Fibroblast of lung (primary cell): ENCODE measurements around the gene WFDC2.

ENCODE experiments used
- EZH2 ChIP-seq: IDR thresholded peaks from 2 replicates; pipeline ENCODE4 v1.5.1; 2012; ENCODE audit warnings: low read length, control low read depth, mild to moderate bottlenecking; ENCODE audit errors: missing control alignments
- TF ChIP-seq, protein P1 (sequence below), 2 donors: IDR thresholded peaks in 1 of 2; conservative IDR thresholded peaks in 1 of 2; 1 replicate in 1 of 2; 2 replicates in 1 of 2; pipeline ENCODE4 v1.5.1; 2011 to 2012; ENCODE audit warnings: low read length in 2 of 2, control low read depth in 1 of 2, inconsistent platforms in 1 of 2, low read depth in 1 of 2, mild to moderate bottlenecking in 1 of 2

- TF ChIP-seq, protein P1, sequence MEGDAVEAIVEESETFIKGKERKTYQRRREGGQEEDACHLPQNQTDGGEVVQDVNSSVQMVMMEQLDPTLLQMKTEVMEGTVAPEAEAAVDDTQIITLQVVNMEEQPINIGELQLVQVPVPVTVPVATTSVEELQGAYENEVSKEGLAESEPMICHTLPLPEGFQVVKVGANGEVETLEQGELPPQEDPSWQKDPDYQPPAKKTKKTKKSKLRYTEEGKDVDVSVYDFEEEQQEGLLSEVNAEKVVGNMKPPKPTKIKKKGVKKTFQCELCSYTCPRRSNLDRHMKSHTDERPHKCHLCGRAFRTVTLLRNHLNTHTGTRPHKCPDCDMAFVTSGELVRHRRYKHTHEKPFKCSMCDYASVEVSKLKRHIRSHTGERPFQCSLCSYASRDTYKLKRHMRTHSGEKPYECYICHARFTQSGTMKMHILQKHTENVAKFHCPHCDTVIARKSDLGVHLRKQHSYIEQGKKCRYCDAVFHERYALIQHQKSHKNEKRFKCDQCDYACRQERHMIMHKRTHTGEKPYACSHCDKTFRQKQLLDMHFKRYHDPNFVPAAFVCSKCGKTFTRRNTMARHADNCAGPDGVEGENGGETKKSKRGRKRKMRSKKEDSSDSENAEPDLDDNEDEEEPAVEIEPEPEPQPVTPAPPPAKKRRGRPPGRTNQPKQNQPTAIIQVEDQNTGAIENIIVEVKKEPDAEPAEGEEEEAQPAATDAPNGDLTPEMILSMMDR (conservative IDR thresholded peaks at IDR 0.05 in 1 of 2, IDR thresholded peaks at IDR 0.05 in 1 of 2; ENCODE audit: low read depth in 1 of 2, low read length in 2 of 2), result no peak
- TF ChIP-seq EZH2, result no peak
These were observed 48.7 kb downstream of the WFDC2 start for GRCh38 chr20:45518282-45518681.
